HG03457 (cell line): ENCODE results near the gene ARAP1.
A peak's percentile ranks its signal among the peaks of the same experiment; 100 is the strongest.

Experiments
- ATAC-seq: cut with Tn5 transposase; IDR thresholded peaks from one replicate; pipeline ENCODE4 v1.9.1; 2021; ENCODE audit warnings: moderate number of reproducible peaks; ENCODE audit not compliant: unreplicated experiment

ARAP1 gene

DNA sequence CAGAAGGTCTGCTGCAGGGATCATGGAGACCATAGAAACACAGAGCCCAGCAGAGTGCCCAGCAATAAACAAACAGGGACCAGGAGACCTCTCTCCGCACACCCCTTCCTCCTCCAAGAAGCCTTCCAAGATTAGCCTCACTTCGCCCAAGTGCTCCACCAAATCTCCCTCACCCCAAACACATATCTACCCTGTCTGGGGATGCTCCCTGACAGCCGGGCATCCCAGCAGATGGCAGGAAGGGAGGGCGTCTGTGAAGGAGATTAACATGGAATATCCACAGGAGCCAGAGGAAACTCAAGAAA lies 26.5 kb downstream of the ARAP1 start:
- ATAC-seq = no peak

DNA sequence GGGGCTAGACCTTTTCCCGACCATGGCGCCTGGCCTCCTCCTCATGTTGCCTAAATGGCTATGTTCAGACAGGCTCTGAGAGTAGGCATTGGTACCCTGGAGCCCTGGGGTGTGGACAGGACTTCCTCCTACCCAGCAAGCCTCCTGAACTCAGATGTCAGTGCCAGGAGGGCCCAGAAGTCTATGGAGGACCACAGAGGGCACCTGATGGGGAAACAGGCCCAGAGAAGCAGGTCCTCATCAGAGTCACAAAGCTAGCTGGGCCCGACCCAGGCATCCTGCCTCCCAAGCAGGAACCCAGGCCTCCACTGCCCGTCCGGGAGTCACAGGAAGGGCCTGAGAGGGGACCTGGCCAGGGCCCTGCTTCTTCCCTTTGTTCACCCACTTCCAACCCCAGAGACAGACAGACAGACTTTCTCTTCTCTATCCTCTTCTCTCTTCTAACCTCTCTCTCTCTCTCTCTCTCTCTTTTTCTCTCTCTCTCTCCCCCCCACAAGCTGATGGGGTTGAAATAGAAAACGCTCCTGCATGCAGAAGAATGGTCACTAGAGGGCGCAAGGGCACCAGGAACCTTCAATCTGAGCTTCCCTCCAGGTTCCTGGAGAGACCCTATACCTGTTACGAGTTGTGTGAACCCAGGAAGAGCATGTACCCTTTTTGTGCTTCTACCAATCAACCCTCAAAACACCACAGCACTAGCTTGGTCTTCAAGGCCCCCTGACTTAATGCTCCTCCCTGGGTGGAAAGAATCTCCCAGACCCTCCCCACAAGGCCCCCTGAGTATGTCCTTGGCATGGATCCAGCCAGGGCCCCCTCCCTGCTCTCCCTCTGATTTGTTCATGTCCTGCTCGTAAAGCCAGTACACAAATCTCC lies 27.1 kb downstream of the ARAP1 start:
- ATAC-seq = no peak

DNA sequence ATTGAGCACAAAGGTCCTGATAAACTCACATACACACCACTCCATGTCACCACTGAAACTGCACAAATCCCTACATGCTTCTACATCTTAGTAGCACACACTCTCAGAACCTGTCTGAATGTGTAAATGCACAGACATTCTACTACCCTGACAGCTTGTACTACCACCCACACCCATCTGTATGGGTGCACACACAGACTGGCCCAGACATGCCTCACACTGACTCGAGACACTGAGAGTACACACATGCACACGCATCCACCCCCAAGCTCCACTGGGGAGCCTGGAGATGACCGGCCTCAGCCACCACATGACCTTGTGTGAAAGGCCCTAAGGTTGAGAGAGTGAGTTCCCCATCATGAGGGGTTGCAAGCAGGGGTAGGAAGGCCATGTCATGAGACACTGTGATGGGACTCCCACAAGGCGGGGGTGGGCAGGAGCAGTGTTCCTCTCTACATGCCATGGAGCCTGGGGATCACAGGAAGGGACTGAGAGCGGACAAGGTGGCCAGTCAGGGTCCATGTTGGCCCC lies 28.1 kb downstream of the ARAP1 start:
- no peak for ATAC-seq

DNA sequence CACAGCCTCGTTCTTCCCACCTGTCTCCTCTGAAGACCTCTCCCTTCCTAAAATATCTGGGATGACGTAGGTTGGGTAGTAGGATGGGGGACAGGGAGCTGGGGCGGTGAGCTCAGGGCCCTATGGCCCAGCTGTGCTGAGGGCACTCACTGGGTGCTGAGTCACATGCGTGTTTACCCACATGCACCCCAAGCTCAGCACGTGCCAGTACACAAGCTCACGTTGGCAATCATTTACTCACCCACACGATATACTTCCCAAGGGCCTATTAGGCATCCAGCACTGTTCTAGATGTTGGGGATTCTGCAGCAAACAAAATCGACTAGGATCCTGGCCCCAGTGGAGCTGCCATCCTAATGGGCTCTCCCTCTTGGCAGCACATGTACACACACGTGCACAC lies 28.7 kb downstream of the ARAP1 start:
- no peak for ATAC-seq

DNA sequence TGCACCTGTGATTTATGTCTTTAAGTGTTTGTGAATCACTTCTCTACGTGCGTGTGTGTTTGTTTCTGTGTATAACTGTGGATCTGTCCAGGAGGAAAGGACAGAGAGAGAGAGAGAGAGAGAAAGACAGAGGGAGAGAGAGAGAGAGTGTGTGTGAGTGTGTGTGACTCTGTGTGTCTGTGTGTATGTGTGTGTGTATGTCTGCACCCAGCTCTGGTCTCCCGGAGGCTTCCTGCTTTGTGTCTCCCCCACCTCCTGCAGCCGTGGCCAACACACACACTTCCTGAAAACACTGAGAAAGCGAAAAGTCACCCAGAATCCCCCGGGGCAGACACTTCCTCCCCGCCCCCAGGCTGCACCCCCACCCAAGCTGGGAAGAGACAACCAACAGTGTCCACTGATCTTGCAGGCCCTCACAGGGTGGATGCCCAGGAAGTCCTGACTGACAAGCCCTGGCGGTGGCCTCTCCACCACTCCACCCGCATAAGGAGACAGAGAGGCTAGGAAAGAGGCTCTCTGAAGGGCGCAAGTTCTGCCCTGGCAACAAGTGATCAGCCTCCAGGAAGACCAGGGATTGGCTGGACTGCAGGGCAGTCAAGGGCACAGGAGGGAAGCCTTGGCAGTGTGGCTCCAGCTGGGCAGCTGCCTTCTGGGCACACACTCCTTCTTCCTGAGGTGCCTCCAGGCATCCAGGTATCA lies 30.0 kb downstream of the ARAP1 start:
- peak; percentile 46 for ATAC-seq

DNA sequence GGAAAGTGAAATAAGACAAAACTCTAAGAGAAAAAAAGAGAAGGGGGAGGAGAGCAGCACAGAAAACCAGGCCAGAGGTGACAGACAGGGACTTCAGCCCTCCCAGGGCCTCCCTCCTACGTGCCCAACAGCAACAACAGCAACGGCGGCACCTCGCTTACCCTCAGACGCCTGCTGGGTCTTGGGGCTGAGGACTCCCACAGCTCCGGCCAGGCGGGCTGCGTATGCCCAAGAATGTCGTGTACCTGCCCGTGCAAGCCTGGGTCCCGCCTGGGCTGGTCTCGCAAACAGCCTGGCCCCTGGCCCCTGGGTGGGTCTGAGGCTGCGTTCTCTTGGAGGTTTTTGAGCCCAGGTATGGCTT lies 30.5 kb downstream of the ARAP1 start:
- no peak for ATAC-seq

DNA sequence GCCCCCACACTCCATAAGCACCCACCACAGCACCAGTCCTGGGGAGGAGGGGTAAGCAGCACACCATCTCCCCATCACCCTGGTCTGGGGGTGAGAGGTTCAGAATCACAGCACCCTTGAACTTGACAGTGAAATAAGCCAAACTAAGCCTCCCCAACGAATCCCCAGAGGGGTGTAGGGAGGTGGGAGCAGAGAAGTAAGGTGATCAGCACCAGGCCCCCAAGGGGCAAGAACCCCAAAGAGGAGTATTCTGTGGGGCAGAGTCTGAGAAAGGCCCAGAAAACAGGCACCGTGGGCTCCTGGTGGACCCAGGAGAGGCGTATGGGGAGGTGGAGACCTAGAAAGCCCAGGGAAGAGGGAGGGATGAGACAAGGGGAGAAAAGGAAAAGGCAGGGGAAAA lies 30.9 kb downstream of the ARAP1 start:
- ATAC-seq = no peak

DNA sequence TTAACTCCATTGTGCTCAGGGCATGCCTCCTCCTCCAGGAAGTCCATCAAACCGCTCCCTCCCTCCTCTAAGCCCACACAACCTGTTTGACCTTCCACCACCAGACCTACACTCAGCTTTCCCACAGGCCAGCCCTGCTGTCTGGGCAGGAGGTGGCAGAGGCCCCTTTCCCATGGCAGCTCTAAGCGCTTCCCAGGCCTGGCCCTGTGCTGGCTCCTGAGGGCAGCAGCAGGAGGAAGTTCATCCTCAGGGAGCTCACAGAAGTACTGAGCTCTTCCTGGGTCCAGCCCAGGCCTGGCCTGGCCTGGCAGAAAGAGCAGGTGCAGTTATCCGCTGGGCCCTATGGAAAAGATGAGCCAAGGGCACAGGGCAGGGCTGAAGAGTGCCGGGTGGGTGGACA lies 31.4 kb downstream of the ARAP1 start:
- no peak for ATAC-seq

DNA sequence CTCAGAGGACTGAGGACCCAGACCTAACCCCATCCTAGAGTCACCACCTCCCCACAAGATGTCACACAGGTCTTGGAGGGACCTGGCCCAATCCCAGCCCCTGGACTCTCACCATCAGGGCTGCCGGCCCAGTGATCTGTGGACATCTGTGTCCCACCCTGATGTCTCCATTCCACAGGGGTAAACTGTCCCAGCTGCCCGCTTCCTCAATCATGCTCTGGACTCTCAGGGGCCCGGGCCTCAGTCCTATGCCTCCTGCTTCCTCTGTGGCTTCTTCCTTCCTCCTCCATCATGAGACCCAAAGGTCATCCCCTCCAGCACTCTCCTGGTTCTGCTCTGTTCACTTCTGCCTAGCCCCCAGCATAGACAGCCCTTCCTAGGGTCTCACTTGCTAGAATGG lies 32.2 kb downstream of the ARAP1 start:
- ATAC-seq = no peak

DNA sequence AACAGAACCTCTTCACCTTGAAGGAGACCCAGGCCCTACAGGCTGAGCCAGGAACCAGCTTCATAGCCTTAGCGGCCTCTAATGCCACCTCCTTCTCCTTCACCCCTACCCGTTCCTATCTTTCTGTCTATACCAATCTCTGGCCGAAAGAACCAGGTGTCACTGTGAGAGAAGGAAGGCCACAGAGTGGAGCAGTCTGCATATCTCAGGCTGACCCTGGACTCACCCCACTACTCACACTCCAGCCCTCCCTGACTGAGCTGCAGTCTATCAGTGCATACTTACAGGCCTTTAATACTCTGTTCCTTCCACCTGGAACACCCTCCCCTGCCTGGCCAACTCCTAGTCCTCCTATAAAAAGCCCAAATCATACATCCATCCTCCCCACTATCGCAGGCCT lies 32.7 kb downstream of the ARAP1 start:
- ATAC-seq = no peak

DNA sequence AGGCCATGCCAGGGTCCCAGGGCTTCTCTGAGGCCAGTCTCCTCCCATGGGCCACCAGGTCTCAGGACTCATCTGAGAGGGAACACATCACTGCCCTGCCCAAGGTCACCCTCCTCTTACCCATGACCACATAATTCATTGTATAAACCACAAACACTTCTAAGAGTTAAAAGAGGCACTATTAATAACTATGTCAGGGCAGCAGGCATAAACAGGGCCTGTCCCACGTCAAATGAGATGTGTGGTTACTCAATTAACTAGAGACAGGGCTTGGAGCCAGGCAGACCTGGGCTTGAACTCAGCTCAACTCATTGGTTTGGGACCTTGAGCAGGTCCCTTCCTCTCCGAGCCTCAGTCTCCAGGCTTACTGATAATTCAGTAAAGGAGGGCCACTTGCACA lies 33.1 kb downstream of the ARAP1 start:
- ATAC-seq = no peak

DNA sequence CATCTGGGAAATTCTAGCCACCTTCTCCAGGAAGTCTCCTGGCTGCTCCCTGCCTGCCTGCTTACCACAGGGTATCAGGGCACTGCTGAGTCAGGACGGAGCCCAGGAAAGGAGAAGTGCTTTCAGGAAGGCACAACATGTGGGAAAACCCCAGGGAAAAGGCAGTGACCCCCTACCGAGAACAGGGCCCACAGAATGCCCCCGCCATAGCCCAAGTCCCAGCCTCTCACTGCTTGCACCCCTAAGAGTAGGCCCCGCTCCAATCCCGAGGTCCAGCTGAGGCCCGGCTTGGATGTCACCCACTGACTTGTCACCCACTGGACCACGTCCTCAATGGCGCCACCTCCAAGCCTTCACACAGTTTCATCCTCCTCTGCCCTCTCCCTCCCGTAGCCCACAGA lies 34.1 kb downstream of the ARAP1 start:
- ATAC-seq = no peak

DNA sequence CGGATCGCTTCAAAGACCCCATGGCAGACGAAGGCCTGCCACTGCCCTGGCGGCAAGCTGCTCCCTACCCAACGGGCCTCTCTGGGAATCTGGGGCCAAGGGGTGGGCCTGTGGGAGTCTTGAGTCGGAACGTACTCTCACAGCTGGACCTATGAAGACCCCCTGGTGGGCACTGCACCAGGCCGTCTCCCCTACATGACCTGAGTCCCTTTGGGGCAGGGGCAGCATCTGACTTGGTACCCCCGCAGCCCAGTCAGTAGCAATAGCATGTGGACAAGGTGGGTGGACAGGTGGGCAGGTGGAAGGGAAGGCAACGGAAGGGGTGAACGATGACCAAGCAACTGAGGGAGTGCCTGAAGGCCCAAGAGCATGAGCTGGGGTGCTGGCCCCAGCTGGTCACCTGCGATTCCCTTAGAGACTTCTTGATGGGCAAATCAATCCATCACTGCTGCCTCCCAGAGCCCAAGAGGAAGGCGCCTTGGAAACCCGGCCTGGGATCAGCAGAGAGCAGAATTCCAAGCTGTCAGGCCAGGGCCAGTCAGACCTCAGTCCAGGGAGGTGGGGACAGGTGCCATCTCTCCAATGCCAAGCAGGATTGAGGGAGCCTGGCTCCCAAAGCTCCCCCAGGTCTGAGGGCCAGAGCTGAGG lies 35.3 kb downstream of the ARAP1 start:
- ATAC-seq = no peak

DNA sequence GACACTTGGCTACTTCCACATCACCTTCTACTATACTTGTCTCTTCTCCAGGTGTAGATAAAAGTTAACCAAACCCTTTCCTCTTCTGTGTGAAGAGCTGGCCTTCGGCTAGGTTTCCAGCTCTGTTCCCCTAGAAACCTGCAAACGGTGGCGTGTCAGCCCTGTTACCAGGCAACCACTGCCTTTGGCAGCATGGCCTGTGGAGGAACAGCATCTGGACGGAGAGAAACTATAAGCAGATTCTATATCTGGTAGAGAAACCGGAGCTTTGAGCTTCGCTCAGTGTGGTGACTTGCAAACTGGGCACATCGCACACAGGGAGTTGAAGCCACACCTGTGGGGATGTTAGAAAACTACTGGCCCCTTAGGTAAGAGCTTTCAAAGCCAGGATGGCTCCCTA lies 35.9 kb downstream of the ARAP1 start:
- no peak for ATAC-seq

DNA sequence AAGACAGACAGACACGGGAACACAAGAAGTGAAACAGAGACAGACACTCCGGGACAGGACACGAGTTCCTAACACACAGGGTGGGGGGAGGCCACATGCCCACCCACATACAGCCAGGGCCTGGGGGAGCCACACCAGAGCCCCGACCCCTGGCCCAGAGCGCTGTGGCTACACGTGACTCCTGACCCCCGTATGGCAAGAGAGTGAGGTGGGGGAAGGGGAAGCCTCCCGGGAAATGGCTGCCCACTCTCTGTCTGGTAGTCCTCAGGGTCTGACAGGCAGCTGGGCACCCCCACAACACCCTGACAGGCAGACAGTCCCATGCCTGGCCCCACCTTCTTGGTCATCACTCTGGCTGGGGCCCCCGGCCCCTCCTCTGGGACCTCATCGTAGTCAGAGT lies 39.4 kb downstream of the ARAP1 start:
- ATAC-seq = no peak

DNA sequence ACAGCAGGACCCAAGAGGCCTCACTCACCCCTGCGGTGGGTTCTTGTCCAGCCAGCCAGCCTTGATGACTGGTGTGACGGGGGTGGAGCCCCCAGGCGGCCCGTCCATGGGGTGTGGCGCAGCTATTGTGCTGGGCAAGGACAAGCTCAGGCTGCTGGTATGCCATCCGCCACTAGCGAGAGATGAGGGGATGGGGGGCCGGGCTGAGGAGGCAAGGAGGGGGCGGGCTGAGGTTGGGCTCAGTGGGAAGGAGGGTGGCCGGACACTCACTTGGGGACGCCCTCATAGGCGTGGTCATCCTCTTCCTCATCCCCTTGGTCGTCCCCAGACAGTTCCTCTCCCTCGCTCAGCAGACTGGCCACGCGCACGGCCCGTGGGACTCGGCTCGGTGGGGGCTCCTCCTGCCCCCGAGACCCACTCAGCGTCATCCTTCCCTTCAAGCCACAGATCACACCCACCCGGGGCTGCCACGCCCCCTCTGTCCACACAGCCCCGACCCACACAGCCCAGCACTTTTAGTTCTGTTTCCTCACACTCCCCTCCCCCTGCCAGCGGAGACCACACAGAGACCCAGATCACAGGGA lies 39.9 kb downstream of the ARAP1 start:
- ATAC-seq = no peak

DNA sequence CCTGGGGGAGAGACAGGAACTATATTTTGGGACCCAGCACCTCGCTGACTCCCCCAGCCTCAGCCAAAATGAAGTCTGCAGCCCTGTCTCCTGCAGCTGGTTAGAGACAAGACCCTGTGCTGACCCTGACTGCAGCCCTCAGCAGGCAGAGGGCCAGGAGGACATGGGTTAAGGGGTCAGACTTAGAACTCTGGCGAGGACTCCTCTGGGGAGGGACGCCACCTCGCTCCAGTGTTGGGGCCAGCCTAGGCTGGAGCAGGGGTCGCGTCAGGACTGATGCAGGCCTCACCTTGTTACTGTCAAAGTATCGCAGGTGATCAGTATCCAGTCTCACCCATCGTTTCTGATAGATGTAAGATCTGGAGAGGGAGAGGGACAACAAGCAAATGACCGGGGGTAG lies 41.1 kb downstream of the ARAP1 start:
- no peak for ATAC-seq

DNA sequence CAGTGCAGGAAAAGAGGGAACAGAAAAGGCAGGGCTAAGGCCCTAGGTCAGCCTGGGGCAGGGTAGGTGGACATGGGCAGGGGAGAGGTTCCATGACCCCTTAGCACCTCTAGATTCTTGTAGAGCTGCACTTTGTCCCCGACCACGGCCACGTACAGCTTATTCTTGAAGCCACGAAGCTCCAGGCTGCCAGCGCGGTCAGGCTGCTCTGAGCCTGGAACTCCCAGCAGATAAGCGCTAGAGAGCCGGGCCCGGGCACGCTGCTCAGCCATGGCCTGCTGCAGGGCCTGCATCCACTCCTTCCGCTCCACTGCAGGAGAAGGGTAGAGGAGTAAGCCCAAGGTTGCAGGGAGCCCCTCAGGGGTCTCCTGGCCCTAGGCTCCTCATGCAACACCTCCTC lies 41.9 kb downstream of the ARAP1 start:
- ATAC-seq = no peak

DNA sequence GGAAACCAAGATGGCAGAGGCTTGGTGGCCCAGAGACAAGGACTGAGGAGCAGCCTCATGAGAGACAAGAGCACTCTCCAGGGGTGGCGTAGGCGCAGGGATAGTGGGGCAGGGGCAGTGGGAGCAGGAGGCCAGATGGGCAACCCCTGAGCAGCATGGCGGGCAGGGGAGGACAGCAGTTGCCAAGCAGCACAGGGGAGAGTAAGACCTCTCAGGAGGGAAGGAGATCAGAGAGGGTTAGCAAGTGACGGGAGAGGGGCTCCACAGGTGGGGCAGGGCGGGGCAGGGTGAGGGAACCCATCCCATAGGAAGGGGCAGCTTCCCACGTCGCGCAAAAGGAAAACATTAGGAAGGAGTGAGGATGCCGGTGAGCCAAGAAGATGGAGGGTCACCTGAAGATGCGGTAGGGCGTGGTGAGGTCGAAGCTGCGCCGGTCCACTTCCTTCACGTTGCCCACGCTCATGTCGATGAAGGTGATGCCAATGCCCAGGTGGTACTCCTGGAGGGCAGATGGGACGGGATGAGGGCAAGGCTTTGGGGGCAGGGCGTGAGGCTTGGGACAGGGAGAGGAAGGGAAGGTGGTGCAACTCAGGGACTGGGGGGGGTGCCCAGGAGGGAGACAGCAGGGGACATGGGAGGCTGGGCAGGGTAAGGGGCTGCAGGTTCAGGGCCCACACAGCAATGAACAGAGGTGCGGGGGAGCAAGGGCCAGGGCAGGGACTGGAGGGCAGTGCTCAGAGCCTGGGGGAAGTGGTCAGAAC lies 42.5 kb downstream of the ARAP1 start:
- ATAC-seq = no peak

DNA sequence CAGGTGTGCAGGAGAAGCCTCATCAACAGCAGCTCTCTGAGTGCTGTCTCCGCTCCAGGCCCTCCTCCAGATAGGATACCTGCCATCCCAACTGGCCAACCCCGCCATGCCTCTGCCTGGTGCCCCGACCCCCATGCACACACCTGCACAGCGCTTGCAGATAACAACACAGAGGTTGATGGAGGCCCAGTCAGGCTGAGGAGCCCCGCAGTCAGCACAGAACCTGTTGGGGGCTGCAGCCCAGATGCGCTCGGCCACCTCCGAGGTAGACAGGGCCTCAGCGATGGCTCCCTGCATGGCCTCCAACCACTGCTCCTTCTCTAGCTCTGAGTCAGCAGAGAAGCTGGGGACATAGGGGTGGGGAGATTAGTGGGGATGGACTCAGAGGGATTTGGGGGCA lies 45.2 kb downstream of the ARAP1 start:
- no peak for ATAC-seq

DNA sequence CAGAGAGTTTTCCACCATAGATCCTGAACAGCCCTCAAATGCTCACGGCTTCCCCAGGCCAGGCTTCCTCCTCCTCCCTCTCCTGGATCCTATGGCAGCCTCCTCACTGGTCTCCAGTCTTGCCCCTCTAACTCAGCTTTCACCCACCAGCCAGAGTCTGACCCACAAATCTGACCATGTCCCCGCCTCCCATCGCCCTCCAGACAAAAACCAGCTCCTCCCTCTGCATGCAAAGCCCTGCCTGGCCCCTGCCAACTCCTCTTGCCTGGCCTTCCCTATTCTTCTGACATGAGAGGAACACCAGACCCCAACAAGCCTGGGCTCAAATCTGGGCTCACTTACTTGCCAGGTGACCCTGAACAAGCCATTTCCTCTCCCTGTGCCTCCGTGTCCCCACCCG lies 45.6 kb downstream of the ARAP1 start:
- no peak for ATAC-seq
